CD4-positive, alpha-beta T cell treated with Interleukin-1 beta for 1 hour (primary cell): Measurements from ENCODE around the gene OR4D1.
"Not testable (repeated sequence)": the region's sequence is repeated elsewhere in the genome, so short reads cannot be mapped to it uniquely, and the experiment has no call there.

Source experiments
- DNase-seq, 2 donors: peaks; one replicate each; pipeline ENCODE4 v3.0.0-alpha.2; 2020 to 2022

Gene OR4D1

GRCh38 chr17:58147930-58148434, at the start of gene OR4D1:
Gene OR4D1 (plus strand): TSS chr17:58148384. CDS start chr17:58155154, 6,770 bp downstream.
- DNase-seq: no peak

- no peak for DNase-seq
Measured at GRCh38 chr17:58100506-58100905, 47.7 kb upstream of the OR4D1 start.

GRCh38 chr17:58101898-58102297, 46.3 kb upstream of the OR4D1 start:
- not testable (repeated sequence) for DNase-seq

- no peak for DNase-seq
Measured at GRCh38 chr17:58105093-58105492, 43.1 kb upstream of the OR4D1 start.

DNA sequence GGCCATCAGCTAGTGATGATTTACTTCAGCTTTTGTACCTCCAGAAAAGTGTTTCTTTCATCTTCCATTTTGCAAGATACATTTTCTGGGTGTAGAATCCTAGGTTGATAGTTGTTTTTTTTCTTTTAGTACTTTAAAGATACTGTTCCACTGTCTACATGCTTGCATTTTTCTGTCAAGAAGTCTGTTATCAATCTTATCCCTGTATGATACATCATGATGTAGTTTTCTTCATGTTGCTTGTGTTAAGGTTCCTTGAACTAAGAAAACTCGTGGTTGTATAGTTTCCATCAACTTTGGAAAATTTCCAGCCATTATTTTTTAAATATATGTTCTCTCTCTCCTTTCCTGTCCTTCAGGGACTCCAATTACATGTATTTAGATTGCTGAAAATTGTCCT, 40.9 kb upstream of the OR4D1 start:
- DNase-seq: no peak

DNA sequence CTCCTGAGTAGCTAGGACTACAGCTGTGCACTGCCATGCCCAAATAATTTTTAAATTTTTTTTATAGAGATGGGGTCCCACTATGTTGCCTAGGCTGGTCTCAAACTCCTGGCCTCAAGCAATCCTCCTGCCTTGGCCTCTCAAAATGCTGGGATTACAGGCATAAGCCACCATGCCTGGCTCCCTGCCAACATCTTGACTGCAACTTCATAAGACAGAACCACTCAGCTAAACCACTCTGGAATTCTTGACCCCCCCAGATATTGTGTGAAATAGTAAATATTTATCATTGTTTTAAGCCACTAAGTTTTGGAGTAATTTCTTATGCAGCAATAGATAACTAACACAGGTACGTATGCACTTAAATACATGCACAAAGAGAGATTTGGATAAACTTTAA, 39.0 kb upstream of the OR4D1 start:
- DNase-seq: no peak

- no peak for DNase-seq
Measured at GRCh38 chr17:58110012-58110411, 38.2 kb upstream of the OR4D1 start.

DNA sequence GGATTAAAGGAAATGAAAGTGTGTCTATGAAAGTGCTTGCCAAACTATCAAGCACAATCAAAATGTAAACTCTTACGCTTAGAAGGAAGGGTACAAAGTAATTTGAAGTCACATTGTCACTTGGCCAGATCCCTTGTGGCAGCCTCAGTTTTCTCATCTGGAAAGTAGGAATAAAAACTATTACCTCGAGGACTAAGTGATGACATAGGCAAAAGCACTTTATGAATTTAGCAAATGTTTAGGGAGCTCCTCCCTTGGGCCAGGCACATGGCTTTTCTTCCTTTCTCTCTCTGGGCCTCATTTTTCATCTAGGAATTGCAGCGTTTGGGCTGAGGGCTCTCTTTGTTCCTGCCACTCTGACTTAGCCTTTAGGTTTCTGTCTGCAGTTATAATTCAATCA, 36.5 kb upstream of the OR4D1 start:
- no peak for DNase-seq

- DNase-seq: peak; percentile 75 to 86
Measured at GRCh38 chr17:58112970-58113631, 35.1 kb upstream of the OR4D1 start.

DNA sequence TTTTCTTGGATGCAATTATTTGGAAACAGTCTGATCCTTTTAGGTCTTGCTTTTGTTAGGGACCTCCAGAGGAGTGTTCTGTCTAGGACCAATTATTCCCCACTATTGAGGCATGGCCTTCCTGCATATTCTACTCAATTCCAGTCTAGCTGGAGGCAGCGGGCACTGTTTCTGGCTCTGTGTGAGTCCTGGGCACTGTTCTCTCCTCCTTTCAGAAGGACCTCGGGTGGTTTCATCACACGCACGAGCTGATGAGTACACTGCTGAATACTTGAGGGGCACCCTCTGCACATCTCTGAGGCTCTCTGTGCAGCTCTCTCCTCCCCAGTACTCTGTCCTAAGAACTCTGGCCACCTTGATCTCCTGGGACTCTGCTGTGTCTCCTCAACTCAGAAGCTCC, 34.2 kb upstream of the OR4D1 start:
- DNase-seq: no peak

- no peak for DNase-seq
Measured at GRCh38 chr17:58117382-58117781, 30.8 kb upstream of the OR4D1 start.

DNA sequence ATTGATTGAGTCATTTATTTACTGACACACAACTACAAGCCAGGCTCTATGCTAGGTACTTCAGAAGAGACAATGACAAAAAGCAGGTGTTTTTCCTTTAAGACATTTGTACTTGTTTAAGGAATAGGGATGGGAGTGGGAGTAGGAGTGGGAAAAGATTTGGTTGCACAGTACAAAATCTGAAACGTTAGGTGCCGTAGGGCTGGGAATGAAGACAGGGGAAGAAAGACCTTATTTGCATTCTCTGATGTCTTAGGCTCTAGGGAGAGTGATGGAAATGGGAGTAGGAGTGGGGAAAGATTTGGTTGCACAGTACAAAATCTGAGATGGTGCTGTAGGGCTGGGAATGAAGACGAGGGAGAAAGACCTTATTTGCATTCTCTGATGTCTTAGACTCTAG, 28.7 kb upstream of the OR4D1 start:
- no peak for DNase-seq

- DNase-seq: peak; percentile 9 to 59
Measured at GRCh38 chr17:58120195-58120822, 27.9 kb upstream of the OR4D1 start.

- peak; percentile 47 to 72 for DNase-seq
Measured at GRCh38 chr17:58121925-58122324, 26.3 kb upstream of the OR4D1 start.

DNA sequence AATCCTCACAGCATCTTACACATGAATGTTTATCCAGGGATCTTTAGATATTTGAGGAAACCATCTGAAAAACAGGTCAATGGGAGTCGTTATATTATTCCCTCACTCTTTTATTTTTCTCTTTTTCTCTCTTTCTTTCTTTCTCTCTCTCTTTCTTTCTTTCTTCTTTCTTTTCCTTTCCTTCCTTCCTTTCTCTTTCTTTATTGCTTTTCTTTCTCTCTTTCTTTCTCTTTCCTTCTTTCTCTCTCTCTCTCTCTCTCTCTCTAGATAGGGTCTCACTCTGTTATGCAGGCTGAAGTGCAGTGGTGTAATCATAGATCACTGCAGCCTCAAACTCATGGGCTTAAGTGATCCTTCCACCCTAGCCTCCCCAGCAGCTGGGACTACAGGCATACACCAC, 20.3 kb upstream of the OR4D1 start:
- DNase-seq: no peak

GRCh38 chr17:58132697-58133096, 15.5 kb upstream of the OR4D1 start:
- DNase-seq: not testable (repeated sequence)

GRCh38 chr17:58136669-58137279, 11.4 kb upstream of the OR4D1 start:
- no peak for DNase-seq

GRCh38 chr17:58141505-58141904, 6.7 kb upstream of the OR4D1 start:
- no peak for DNase-seq

- not testable (repeated sequence) for DNase-seq
Measured at GRCh38 chr17:58143335-58143734, 4.8 kb upstream of the OR4D1 start.

- no peak for DNase-seq
Measured at GRCh38 chr17:58144801-58145200, 3.4 kb upstream of the OR4D1 start.

GRCh38 chr17:58148609-58149008, 425 bp downstream of the OR4D1 start:
- no peak for DNase-seq

GRCh38 chr17:58150394-58150793, 2.2 kb downstream of the OR4D1 start:
- no peak for DNase-seq

- DNase-seq: peak; percentile 75 to 85
Measured at GRCh38 chr17:58153046-58153445, 4.9 kb downstream of the OR4D1 start.

GRCh38 chr17:58153671-58154070, 5.5 kb downstream of the OR4D1 start:
- no peak for DNase-seq
